Activated T-helper 2 cell treated with anti-CD3 and anti-CD28 coated beads, Interferon-gamma antibody, Interleukin-2, Interleukin-4, amounts not matched to agents 10 μg/mL and 5 μg/mL and 100 μg/mL, durations not matched to agents 14 hours and 24 hours and 36 hours (primary cell): ENCODE measurements around the gene SLC25A26. TPM values are rescaled to one million over a fixed set of nuclear protein-coding genes. Genes with fewer than 3 reads are reported as not detected.

Experiments used
- DNase-seq: peaks from one replicate; pipeline ENCODE4 v3.0.0; 2021; ENCODE audit warnings: low spot score
- H3K27ac Mint-ChIP-seq: one replicate; pipeline ENCODE4 v1.8.0; 2021; ENCODE audit warnings: mixed read lengths
- H3K27me3 Mint-ChIP-seq: one replicate; pipeline ENCODE4 v1.8.0; 2021; ENCODE audit warnings: low read depth, mixed read lengths
- H3K36me3 Mint-ChIP-seq: one replicate; pipeline ENCODE4 v1.8.0; 2021; ENCODE audit warnings: low read depth, mixed read lengths
- H3K4me1 Mint-ChIP-seq: one replicate; pipeline ENCODE4 v1.8.0; 2021; ENCODE audit warnings: low read depth, mixed read lengths
- H3K4me3 Mint-ChIP-seq: one replicate; pipeline ENCODE4 v1.8.0; 2021; ENCODE audit warnings: low read depth, mild to moderate bottlenecking, moderate library complexity, mixed read lengths
- H3K9me3 Mint-ChIP-seq: one replicate; pipeline ENCODE4 v1.8.0; 2021; ENCODE audit warnings: mixed read lengths
- intact Hi-C: fragments of 100-400 bp; cut with micrococcal nuclease; formaldehyde crosslinking; loops from one replicate; pipeline ENCODE4 v1.15.1; 2023
- total RNA-seq: library from RNA; stranded (reverse); gene quantifications from 2 replicates; pipeline ENCODE4 v1.2.3, GENCODE V29; 2022

SLC25A26 gene
- total RNA-seq, 1 donor from 2014 or later, result 15.5 TPM

DNA sequence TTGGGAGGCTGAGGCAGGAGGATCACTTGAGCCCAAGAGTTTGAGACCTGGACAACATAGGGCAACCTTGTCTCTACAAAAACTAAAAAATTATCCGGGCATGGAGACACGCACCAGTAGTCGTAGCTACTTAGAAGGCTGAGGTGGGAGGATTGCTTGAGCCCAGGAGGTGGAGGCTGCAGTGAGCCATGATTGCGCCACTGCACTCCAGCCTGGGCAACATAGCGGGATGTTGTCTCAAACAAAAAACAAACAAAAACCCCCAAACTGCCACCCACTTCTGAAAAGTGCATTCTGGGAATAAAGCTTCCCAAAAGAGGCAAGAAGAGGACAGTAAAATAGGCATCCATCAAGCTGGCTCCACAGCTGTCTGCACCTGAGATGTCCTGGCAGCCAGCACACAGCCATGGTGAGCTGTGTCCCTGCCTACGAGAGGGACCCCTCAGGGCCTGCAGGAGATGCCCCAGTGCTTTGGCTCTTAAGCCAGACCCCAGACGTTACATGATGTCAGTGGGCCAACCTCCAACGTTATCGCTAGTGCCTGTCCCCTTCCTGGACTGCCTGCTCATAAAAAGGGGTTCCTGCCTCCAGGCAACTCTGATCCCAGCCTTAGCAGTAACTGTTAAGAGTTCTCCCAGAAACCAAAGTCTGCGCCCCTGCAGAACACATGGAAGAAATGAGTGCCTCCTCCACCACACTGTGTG lies 178.9 kb downstream of the SLC25A26 start:
- H3K27ac Mint-ChIP-seq, result no peak overlapping the region

DNA sequence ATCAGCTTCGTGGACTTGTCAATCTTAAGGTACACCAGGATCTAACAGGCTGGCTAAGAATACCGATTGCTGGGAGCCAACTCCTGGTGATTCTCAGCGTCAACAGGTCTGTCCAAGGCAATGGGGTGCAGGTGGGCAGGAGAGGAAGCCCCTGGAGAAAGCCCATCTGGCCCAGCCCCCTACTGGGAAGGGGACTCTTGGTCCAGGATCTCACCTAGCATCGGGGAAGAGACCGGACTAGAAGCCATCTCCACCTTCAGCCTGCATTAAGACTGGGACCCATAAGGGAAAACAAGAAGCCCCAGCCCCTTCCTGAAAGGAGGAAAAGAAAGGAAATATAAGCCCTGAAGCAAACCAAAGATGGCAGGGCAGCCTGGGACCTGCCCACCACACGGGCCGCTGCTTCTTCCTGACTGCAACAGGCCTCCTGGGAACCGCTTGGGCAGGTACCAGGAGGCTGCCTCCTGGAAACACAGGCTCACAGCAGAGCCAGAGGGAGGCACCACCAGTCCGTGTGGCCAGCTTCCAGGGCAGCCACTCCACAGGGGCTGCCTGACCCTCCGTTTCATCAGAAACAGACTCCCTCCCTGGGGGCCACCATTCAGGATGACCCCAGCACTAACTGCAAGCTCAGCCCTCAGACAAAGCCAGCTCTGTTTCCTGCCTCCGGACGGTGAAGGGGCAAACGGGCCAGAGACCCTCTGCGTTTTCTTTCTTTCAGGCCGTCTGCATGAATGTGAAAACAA lies 179.8 kb downstream of the SLC25A26 start:
- Mint-ChIP-seq H3K27ac (no peak overlapping the region), H3K27me3 (no peaks in the 10 kb centered on the region), H3K36me3 (peaks cover 71% of the 10 kb centered on the region), H3K4me1 (no peaks in the 10 kb centered on the region), H3K4me3 (no peak overlapping the region), H3K9me3 (no peaks in the 10 kb centered on the region)
- no peak for DNase-seq
- intact Hi-C loops, result no loop called here

More for the DNA sequence above, 178.9 kb downstream of the SLC25A26 start:
- Mint-ChIP-seq H3K36me3 (peaks cover 69% of the 10 kb centered on the region), H3K4me1 (peaks cover 3% of the 10 kb centered on the region), H3K4me3 (no peak overlapping the region), H3K27me3 (no peaks in the 10 kb centered on the region), H3K9me3 (no peaks in the 10 kb centered on the region)
- no peak for DNase-seq
- intact Hi-C loops, result no loop called here

DNA sequence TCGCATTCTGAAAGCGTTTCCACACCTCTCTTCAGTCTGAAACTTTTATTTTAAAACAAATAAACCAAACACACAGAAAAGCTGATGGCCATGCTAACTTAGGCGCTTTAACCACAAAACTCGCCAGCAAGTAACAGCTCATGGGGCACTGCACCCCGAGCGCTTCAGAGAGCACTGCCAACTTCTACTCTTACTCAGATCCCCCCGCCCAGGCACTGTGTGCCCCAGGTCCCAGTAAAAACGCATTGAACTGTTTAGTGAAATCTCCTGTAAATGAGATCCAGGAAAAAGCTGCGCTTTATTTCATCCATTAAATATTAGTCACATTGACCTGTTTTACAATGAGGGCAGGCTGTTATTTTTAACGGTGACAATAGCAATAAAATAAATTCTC lies 180.4 kb downstream of the SLC25A26 start:
- Mint-ChIP-seq H3K9me3 (no peaks in the 10 kb centered on the region), H3K4me3 (no peak overlapping the region), H3K4me1 (no peaks in the 10 kb centered on the region), H3K27ac (no peak overlapping the region), H3K36me3 (peaks cover 68% of the 10 kb centered on the region), H3K27me3 (no peaks in the 10 kb centered on the region)
- intact Hi-C loops, result no loop called here
- DNase-seq, result no peak

DNA sequence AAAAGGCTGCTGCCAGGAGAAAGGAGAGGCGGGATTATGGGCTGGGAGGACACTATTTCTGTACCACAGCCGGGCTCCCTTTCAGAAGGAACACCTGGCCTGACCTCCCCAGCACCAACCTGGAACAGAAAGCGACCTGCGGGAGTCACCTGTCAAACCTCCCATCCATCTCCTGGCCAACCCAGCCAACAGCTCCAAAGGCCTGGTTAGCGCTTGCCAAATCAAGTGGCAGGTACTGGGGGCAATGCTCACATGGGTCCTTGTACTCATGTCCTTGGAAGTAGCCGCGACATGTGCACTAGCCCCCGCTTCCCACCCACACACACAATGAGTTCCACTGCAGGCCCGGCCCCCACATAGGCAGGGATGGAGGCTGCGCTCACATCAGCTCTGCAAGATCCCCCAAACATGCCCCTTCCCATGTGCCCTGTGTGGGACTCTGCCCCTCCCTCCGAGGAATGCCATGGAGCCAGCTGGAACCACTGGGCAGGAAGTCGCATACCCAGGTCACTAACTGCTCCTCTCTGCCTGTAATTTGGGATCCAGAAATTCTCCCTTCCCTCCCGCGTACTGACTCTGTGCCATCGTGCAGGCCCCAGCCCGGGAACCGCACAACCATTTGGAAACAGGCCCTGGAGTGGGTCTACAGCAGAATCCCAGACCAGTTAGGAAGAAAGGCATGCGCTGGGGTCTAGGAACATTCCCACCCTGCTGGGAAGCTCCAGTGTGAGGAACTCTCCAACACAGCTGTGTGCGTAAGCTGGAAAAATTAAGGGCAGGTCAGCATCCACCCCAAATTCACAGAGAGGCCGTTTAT lies 181.1 kb downstream of the SLC25A26 start:
- H3K4me3 Mint-ChIP-seq, result no peak overlapping the region
- H3K36me3 Mint-ChIP-seq, result peaks cover 66% of the 10 kb centered on the region
- no peaks in the 10 kb centered on the region for H3K27me3 Mint-ChIP-seq
- no peak for DNase-seq
- intact Hi-C loops, result no loop called here
- no peak overlapping the region for H3K27ac Mint-ChIP-seq
- H3K9me3 Mint-ChIP-seq, result no peaks in the 10 kb centered on the region
- no peaks in the 10 kb centered on the region for H3K4me1 Mint-ChIP-seq

DNA sequence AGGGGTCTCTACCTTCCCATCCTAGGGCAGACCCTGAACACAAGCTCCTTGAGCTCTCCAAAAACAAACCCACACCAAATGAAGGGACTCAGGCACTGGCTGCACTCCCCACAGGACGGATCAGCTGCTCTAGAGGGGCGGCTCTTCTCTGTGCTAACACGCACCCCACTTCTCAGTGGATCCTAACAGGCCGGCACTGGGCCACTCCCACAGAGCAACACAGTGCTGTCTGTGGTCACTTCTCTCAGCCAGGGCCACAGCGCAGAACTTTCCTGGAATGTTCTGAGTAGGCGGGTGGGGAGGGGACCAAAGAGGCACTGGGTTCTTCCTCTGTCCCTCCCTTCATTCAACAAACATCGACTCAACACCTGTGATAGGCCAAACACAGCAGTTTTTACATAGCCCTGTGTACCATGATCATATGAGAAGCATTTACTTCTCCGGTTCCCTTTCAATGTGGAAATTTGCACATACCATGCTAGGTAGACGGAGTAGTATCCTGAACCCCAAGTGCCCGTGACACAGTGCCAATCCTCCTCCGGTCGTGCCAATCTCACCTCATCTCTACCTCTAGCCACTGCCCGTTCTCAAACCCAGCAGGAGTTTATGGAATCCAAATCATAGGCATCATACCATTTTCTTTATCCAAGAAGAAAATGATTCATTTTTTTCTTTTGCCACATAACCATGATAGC lies 181.9 kb downstream of the SLC25A26 start:
- Mint-ChIP-seq H3K4me1 (peaks cover 1% of the 10 kb centered on the region), H3K36me3 (peaks cover 62% of the 10 kb centered on the region), H3K4me3 (no peak overlapping the region), H3K27me3 (no peaks in the 10 kb centered on the region), H3K9me3 (no peaks in the 10 kb centered on the region), H3K27ac (no peak overlapping the region)
- DNase-seq, result no peak
- intact Hi-C loops, result no loop called here

DNA sequence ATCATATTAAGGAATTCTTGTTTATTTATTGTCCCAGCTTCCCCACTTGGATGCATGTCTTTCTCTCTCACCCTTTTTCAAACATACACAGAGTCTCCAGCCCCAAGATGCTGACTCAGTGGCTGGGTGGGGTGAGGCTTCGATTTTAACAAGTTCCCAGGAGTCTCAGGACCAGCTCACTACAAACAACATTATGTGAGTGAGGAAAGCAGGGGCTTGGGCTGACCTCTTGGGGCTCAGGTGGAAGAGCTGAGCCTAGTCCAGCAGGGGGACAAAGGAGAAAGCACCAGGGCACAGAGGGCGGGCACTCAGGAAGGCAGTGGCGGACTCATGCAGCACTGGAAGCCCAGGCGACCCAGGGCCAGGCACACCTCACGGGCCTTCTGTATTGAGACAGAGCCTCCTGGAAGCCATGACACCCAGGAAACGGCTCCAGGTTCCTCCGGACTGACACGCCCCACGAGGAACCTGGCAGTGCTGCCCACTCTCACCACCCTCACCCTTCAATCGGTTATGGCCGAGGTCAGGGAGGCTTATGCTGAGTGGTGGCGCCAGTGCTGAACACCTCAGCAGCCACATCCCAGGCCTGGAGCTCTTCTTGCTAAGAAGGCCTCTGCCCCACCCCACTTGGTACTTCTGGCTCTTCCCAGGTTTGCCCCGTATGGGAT lies 182.7 kb downstream of the SLC25A26 start:
- Mint-ChIP-seq H3K36me3 (peaks cover 59% of the 10 kb centered on the region), H3K27ac (no peak overlapping the region), H3K4me1 (peaks cover 5% of the 10 kb centered on the region), H3K9me3 (no peaks in the 10 kb centered on the region), H3K27me3 (no peaks in the 10 kb centered on the region), H3K4me3 (no peak overlapping the region)
- no peak for DNase-seq
- intact Hi-C loops, result no loop called here

DNA sequence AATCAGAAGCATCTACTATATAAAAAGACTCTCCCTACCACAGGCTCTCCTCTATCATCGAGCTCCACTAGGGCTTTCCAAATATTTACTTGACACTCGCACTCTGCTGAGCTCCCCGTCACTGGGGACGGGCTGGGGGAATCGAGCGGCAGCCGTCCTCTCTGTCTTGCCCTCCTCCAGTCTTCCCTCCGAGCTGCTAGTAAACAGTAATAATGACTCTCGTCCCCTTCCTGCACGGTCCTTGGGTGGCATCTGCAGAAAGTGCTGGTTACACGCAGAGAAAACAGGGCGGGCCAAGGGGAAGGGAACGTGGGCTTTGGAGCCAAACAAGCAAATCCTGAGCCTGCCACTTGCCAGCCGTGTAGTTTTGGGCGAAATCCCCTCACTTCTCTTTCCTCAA lies 183.4 kb downstream of the SLC25A26 start:
- DNase-seq, result no peak
- Mint-ChIP-seq H3K27me3 (no peaks in the 10 kb centered on the region), H3K4me3 (no peak overlapping the region), H3K36me3 (peaks cover 60% of the 10 kb centered on the region), H3K9me3 (no peaks in the 10 kb centered on the region), H3K27ac (no peak overlapping the region), H3K4me1 (peaks cover 5% of the 10 kb centered on the region)
- intact Hi-C loops, result no loop called here

DNA sequence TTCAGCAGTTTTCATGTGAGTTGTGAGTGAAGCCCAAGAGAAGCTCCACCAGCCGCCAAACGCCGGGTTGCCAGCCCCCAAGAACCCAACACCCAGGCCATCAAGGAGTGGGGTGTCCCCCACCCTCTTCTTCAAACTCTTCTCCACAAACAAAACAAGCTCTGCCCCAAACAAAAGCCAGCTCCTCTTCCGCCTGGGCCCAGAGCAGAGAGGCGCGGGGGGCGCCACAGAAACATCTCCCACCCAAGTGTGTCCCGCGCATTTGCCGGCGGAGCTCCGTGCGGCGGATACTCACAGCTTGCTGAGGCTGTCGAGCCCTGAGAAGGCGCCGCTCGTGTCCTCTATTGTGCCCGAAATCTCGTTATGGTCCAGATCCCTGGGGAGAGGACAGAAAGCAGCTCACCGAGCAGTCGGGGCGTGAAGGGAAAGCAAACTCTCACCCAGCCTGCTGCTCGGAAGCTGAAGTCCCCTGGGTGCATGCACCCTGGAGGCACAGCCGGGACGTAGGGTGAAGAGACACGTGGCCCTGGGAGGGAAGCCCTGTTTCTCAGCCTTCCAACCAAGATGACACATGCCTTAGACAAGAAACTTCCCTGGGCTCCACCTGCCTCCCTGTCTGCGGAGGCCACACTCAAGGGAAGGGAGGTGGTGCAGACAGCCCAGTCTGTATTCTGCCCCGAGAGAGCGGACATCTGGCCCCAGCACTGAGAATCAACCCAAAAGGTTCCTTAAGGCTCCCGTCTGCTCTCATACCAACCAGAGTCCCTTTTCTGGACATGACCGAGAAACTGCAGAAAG lies 184.3 kb downstream of the SLC25A26 start:
- peaks cover 59% of the 10 kb centered on the region for H3K36me3 Mint-ChIP-seq
- no peak overlapping the region for H3K4me3 Mint-ChIP-seq
- no peak for DNase-seq
- intact Hi-C loops, result no loop called here
- H3K4me1 Mint-ChIP-seq, result peaks cover 5% of the 10 kb centered on the region
- no peaks in the 10 kb centered on the region for H3K9me3 Mint-ChIP-seq
- no peak overlapping the region for H3K27ac Mint-ChIP-seq
- H3K27me3 Mint-ChIP-seq, result no peaks in the 10 kb centered on the region

DNA sequence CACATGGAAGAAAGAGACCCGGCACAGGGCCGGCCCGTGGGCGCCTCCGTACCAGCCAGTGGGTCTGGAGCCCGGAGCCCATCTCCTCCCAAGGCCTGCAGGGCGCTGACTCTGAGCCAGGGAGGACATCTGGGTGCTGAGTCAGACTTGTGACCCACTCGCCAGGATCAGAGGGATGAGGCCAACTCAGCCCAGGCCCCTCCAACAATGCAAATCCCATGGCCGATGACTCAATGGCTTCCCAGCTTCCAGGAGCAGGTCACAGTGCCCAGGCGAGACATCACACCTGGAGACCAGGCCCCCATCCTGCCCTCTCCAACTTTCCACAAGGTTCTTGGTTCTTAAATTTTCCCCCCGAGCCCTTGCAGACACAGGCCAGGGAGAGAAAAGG lies 184.9 kb downstream of the SLC25A26 start:
- H3K36me3 Mint-ChIP-seq, result peaks cover 62% of the 10 kb centered on the region
- no peak overlapping the region for H3K27ac Mint-ChIP-seq
- H3K9me3 Mint-ChIP-seq, result no peaks in the 10 kb centered on the region
- peaks cover 5% of the 10 kb centered on the region for H3K4me1 Mint-ChIP-seq
- intact Hi-C loops, result no loop called here
- H3K4me3 Mint-ChIP-seq, result no peak overlapping the region
- DNase-seq, result no peak
- no peaks in the 10 kb centered on the region for H3K27me3 Mint-ChIP-seq

DNA sequence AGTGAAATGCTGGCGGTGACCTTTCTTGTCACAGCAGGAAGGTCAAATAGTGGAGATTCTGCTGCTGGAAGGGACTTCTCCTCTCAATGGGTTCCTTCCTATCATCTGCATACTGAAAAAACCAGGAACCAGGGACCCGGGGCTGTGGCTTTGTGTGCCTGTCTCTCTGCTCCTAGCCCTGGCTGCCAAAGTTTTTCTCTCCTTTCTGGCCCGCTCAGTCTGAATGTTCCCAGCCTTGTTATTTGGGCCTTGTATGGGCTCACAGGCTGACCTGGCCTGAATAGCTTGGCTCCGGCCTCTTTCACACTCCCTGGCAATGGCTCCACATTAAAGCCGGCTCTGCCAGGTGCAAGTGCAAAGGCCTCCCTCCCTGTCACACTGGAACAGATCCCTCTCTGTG lies 185.4 kb downstream of the SLC25A26 start:
- Mint-ChIP-seq H3K4me3 (no peak overlapping the region), H3K27me3 (no peaks in the 10 kb centered on the region), H3K36me3 (peaks cover 66% of the 10 kb centered on the region), H3K9me3 (no peaks in the 10 kb centered on the region), H3K4me1 (peaks cover 5% of the 10 kb centered on the region), H3K27ac (no peak overlapping the region)
- intact Hi-C loops, result no loop called here
- DNase-seq, result no peak

DNA sequence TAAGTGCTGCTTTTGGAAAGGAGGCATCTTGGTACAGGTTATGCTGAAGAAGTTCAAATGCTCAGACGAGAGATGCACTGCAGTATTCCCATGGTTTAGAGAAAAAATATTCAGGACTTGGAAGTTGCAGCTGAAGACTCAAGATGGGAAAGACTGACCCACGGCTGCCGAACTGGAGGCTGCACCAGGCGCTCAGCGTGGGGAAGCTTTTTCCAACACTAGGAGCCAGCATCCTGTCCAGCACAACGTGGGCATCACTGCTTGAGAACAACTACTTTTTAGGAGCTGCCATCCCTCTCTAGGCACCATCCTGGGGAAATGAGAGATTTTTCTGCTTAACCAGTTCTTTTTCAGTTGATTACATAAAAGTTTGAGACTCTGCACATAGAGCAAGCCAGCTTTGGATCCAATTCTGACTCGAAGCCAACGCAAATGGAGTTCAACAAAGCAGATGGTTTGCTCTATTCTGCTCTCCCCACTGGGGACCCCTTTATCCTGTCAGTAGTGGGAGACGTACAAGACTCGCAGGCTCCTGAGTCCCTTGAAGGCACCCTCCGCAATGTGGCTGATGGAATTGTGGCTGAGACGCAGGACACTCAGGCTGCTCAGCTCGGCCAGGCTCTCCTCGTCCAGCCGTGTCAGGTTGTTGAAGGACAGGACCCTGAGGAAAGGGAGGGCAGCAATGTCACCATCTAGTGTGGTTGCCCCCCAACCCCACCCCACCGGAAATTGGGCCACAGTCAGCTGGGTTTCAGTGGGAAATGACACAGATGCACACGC lies 186.2 kb downstream of the SLC25A26 start:
- no peaks in the 10 kb centered on the region for H3K27me3 Mint-ChIP-seq
- no peak for DNase-seq

More for the DNA sequence above, 186.2 kb downstream of the SLC25A26 start:
- no peaks in the 10 kb centered on the region for H3K9me3 Mint-ChIP-seq
- intact Hi-C loops, result loop anchor here (1.0 kb wide), 2 partner anchors 94 to 409 kb away; partner anchors contain the start of gene LRIG1
- H3K36me3 Mint-ChIP-seq, result peaks cover 73% of the 10 kb centered on the region
- H3K4me1 Mint-ChIP-seq, result peaks cover 9% of the 10 kb centered on the region
- H3K4me3 Mint-ChIP-seq, result no peak overlapping the region
- no peak overlapping the region for H3K27ac Mint-ChIP-seq
